HG03565 (cell line): Measurements from ENCODE around the gene NRBF2.
A peak's percentile ranks its signal among the peaks of the same experiment; 100 is the strongest.

ENCODE experiments used
- ATAC-seq: cut with Tn5 transposase; IDR thresholded peaks from one replicate; pipeline ENCODE4 v1.9.1; 2021; ENCODE audit warnings: mild to moderate bottlenecking, moderate library complexity; ENCODE audit not compliant: unreplicated experiment

NRBF2 gene

DNA sequence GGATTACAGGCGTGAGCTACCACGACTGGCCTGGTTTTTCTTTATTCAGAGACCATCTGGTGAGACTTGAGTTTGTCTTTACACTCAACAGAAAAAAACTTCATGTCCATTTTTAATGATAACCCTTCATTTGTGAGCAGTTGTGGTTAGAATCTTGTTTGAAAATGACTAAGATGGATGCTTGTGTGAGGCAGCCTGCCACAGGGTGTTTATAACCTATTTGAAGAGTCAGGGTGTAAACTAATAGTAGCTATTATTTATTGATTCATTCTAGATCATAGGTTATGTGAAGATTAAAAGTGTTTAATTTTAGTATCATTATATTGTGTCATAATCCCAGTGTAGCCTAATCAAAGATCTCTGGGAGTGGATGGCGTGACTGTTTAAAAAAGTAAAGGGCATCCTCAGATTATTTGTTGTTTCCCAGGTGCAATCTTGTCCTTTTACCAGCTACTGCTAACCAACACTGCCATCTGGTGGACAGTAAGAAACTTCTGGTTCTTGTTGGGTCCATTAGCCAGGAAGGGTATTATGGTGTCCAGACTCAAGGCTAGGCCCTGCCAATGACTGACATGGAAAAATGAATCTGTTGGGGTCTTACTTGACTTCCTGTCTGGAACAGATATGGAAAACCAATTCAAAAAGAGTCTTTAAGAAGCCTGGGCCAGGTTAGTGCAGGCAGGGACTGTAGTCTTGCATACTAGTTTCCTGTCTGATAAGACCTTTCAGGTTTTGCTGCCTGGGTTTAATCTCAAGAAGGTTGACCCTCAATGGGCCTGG lies 24.9 kb downstream of the NRBF2 start:
- ATAC-seq: peak; percentile 70

GRCh38 chr10:63161592-63161991 lies 28.5 kb downstream of the NRBF2 start:
- no peak for ATAC-seq

GRCh38 chr10:63164166-63164623 lies 31.1 kb downstream of the NRBF2 start:
- no peak for ATAC-seq

DNA sequence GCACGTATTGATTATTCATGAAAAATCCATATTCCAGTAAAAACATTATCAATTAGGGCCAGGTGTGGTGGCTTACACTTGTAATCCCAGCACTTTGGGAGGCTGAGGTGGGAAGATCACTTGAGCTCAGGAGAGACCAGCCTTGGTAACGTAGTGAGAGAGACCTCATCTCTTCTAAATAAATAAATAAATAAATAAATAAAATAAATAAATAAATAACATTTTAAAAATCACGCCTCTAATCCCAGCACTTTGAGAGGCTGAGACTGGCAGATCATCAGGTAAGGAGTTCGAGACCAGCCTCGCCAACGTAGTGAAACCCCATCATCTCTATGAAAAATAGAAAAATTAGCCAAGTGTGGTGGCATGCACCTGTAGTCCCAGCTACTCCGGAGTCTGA lies 32.1 kb downstream of the NRBF2 start:
- no peak for ATAC-seq

- ATAC-seq: peak; percentile 50
Observed at GRCh38 chr10:63166742-63167258, 33.7 kb downstream of the NRBF2 start.

GRCh38 chr10:63168821-63169462 lies 35.8 kb downstream of the NRBF2 start:
- ATAC-seq: no peak

DNA sequence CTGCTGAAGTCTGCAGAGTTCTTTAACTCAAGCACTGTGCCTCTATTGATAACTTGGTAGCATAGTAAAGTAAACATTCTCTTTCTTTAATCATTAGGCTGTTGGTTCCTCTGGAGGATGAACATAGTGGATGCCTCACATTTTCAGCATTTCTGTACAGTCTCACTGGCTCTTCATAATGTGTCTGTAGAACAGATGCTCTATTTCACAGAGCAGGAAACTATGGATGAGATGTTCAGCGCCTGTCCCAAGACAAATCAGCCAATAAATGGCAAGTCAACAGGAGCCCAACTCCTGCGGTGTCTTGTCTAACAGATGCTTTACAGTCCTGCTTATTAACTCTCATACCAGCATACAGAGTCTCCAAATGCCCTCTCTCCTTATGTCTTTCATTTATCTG lies 36.5 kb downstream of the NRBF2 start:
- ATAC-seq: no peak

DNA sequence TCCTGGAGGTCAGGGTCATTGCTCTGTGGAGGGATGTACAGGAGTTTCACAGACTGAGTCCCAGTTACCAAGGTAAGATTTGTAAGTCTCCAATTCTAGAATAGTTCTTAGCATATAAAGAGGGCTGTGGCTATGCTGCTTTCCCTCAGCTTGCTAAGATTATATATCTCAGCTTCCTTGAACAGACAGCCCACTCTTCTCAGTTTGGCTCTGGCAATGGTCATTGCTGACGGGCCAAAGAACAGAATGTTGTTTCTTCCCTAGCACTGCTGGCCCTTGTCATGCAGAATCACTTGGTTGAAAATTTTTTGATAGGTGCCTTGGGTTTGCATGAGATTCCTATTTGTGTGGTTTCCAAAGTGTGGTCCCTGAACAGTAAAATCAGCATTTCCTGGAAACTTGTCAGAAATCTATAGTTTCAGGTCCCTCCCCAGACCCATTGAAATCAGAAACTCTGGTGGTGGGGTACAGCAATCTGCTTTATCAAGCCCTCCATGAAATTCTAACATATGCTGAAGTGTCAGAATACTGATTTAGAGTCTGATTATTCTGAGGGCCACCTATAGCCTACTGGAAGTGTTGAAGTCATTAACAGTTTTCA lies 38.2 kb downstream of the NRBF2 start:
- ATAC-seq: no peak

DNA sequence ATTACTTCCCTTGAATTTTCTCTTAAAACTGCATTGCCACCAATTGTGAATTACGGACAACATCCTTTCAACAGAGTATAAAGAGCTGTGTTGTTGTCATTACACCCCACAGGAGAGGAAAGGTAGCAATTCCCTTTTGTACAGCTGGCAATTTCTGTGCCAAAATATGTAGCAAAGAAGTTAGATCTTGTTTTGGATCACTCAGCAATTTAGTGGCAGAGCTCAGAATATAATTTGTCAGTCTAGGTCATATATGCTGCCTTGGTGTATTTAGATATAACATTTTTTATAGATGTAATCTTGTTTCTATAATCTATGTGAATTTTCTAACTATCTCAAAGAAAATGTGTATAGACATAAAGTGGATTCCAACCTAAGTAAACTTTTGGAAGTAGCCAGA lies 38.8 kb downstream of the NRBF2 start:
- ATAC-seq: no peak

DNA sequence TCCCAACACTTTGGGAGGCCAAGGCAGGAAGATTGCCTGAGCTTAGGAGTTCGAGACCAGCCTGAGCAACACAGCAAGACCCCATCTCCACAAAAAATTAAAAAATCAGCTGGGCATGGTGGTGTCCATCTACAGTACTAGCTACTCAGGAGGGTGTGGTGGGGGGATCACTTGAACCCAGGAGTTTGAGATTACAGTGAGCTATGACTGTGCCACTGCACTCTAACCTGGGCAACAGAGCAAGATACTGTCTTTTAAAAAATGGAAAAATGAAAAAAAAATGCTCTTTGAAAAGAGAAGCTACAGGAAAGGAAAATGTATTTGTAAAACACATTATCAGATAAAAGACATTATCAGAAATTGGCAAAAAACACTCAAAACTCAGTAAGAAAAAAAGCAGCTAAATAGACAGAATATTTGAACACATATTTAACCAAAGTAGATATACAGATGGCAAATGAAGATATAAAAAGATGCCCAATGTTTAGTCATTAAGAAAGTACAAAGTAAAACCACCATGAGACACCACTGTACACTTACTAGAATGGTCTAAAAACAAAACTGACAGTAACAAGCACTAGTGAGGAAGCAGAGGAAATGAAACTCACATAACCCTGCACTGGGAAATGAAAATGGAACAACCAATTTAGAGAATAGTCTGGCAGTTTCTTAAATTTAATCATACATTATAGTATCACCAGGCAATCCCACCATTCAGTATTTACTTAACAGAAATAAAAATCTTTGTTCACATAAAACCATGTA lies 40.5 kb downstream of the NRBF2 start:
- peak; percentile 98 for ATAC-seq

- no peak for ATAC-seq
Observed at GRCh38 chr10:63175534-63175933, 42.4 kb downstream of the NRBF2 start.

DNA sequence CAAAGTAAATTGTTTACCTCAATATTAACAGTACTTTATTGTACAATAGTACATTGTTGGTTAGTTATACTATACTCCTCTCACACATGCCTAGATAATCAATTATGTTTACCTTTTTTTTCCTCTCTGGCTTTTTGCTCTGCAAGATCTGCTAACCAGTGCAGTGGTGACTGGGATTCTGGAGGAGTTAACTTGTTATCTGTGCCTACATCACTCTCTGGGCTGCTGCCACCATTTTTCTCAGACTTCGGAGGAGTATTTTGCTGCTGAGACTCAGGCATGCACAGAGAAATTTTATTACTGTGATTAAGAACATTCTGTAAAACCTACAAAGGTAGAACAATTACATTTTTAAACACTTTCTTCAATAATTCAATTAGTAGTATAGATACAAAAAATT lies 59.7 kb downstream of the NRBF2 start:
- ATAC-seq: no peak

- ATAC-seq: no peak
Observed at GRCh38 chr10:63197344-63198092, 64.4 kb downstream of the NRBF2 start.

DNA sequence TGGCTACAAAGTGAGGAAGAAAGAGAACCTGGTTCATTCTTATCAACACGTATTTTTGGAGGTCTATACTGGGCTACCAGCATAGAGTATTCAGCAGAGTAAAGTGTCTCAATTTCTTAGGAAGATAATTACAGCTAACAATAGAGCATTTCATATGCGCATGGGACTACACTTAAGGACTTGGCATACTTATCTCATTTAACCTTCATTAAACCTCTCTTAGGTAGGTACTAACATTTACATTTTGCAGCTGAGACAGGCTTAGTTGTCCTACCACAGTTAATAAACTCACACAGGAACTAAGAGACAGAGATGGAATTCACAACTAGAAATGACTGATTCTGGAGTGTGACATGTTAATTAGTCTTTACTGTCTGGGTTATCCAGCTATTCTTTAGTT lies 66.6 kb downstream of the NRBF2 start:
- ATAC-seq: no peak

GRCh38 chr10:63200431-63200830 lies 67.3 kb downstream of the NRBF2 start:
- no peak for ATAC-seq

- no peak for ATAC-seq
Observed at GRCh38 chr10:63201118-63201517, 68.0 kb downstream of the NRBF2 start.
